HUDEP-2 (cell line): Measurements from ENCODE around the gene ZNF133.

Source experiments
- DNase-seq, 76 experiments: peaks; one replicate each; lab custom pipeline; 2025; ENCODE audit not compliant: unreplicated experiment in 76 of 76; lab: John Stamatoyannopoulos, UW

The ZNF133 gene

DNA sequence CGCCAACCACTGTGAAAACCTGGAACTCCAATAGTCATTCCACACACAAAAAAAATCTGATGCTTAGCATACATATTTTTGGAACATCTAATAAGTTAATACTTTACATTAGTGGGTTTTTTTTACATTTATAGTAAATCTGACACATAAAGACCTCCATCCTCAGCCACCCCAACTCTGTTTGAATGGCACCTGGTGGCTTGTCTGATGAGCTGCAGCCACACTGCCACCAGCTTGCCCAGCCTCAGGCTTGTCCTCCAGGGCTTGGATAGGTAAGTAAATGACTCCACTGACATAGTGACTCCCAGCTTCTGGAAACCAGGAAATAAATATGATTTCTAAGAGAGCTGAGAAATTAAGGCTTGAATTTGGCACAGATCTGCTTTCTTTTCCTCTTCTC lies 71.5 kb downstream of the ZNF133 start:
- no peak for DNase-seq

DNA sequence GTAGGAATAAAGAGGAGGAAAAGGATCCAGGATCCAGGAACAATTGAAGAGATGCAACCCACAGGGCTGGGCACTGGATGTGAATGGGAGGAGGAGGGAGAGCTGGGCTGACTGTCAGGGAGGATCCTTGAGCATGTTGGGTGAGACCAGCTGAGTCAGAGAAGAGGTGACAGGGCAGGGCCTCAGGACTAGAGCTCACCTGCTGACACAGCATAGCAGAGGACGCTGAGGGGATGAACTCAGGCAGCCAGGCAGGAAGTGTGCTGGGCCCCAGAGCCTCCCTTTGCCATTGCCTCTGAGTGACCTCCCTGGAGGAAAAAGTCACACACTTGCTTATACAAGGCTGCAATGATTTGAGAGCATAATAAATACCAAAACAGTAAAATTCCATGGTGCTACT lies 72.3 kb downstream of the ZNF133 start:
- DNase-seq = no peak

DNA sequence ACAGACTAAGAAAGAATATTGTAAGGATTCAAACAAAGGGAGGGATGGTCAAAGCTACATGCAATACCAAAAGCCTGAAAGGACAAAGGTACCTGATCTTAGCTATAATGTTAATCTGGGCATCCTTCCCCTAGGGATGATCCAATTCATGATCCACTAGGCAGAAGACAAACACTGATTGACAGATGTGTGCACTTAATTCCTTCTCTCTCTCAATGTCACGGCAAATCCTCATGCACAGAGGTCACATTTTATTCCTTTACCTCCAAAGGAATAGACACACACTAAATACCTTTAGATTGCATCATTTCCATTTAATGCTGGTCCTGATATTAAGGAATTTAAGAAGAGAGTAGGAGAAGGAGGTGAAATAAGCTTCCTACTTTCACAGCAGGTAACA lies 73.4 kb downstream of the ZNF133 start:
- DNase-seq = no peak

DNA sequence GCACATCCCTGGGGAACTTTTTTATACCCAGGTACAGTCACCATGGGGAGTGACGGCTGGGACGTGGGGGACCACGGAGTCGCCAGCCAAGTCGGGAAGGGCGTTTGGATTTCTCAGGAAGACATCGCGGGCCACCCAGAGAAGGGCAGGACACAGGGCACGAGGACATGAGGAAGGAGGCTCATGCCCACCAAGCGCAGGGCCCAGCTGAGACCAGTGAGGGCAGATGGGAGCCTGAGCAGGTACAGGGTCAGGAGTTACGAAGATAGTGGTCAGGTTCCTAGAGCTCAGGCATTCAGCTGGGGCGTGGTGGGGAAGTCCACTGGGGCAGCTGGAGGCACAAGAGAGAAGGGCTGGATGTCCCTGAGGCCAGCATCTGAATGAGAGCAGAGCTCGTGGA lies 74.6 kb downstream of the ZNF133 start:
- DNase-seq = no peak

DNA sequence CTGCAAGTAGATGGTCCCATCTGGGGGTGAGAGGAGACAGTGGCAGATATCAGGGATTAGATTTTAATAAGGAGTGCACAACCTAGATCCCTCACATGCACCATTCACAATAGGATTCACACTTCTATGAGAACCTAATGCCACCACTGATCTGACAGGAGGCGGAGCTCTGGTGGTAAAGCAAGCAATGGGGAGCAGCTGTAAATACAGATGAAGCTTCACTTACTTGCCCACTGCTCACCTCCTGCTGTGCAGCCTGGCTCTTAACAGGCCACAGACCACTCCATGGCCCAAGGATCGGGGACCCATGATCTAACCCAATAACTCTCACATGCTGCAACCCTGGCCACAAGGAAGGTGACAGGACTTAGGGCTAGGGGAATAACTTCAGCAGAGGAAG lies 75.4 kb downstream of the ZNF133 start:
- DNase-seq = no peak

DNA sequence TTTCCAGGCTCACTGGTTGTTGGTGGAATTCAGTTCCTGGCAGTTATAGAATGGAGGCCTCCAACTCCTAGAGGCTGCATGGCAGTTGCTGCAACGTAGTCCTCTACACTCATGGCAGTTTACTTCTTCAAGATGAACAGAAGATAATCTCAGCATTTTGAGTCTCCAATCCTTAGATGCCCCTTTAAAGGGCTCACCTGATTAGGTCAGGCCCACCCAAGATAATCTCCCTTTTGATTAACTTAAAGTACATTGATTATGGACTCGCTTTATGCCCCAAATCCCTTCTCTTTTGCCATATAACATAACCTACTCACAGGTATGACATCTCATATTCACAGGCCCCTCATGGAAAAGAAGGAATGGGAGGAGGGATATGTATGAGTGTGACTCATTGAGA lies 76.4 kb downstream of the ZNF133 start:
- DNase-seq = no peak
